ENCODE measurements around the gene RTEL1.

The RTEL1 gene

GRCh38 chr20:63708301-63709148 lies 50.4 kb downstream of the RTEL1 start:
- Histone ChIP-seq H3K36me3 (ENCODE audit: control insufficient read depth, insufficient read depth, low read length) (no peaks in the 10 kb centered on the region), H3K27me3 (ENCODE audit: control insufficient read depth, insufficient read depth, low read length) (no peaks in the 10 kb centered on the region), H3K4me1 (peaks cover 9% of the 10 kb centered on the region), H3K9me3 (ENCODE audit: control insufficient read depth, low read length) (no peaks in the 10 kb centered on the region), H3K4me2 (ENCODE audit: low read length) (peak overlapping the region; percentile 96), H3K9ac (no peak overlapping the region), H3K4me3 (ENCODE audit: low read depth, low read length) (peak overlapping the region; percentile 84), H2AFZ (no peak overlapping the region), H3K79me2 (peaks cover 37% of the 10 kb centered on the region), H3K27ac (peak overlapping the region; percentile 2)
- no peak for TF ChIP-seq CTCF (IDR thresholded peaks at IDR 0.05)

GRCh38 chr20:63709149-63709527 lies 51.0 kb downstream of the RTEL1 start:
- peak overlapping the region; percentile 96 for H3K4me2 ChIP-seq (ENCODE audit: low read length)
- H3K36me3 ChIP-seq (ENCODE audit: control insufficient read depth, insufficient read depth, low read length): no peaks in the 10 kb centered on the region
- H3K4me3 ChIP-seq (ENCODE audit: low read depth, low read length): peak overlapping the region; percentile 84
- H3K4me1 ChIP-seq: peaks cover 9% of the 10 kb centered on the region
- H3K27me3 ChIP-seq (ENCODE audit: control insufficient read depth, insufficient read depth, low read length): no peaks in the 10 kb centered on the region
- H2AFZ ChIP-seq: no peak overlapping the region
- H3K79me2 ChIP-seq: peaks cover 37% of the 10 kb centered on the region
- TF ChIP-seq CTCF (IDR thresholded peaks at IDR 0.05): no peak
- H3K9ac ChIP-seq: no peak overlapping the region
- no peaks in the 10 kb centered on the region for H3K9me3 ChIP-seq (ENCODE audit: control insufficient read depth, low read length)
- H3K27ac ChIP-seq: no peak overlapping the region

GRCh38 chr20:63711085-63711645 lies 53.1 kb downstream of the RTEL1 start:
- no peak overlapping the region for H3K4me3 ChIP-seq (ENCODE audit: low read depth, low read length)
- H2AFZ ChIP-seq: no peak overlapping the region
- no peak overlapping the region for H3K4me2 ChIP-seq (ENCODE audit: low read length)
- no peak for TF ChIP-seq CTCF (IDR thresholded peaks at IDR 0.05)
- no peaks in the 10 kb centered on the region for H3K36me3 ChIP-seq (ENCODE audit: control insufficient read depth, insufficient read depth, low read length)
- no peak overlapping the region for H3K27ac ChIP-seq
- no peaks in the 10 kb centered on the region for H3K27me3 ChIP-seq (ENCODE audit: control insufficient read depth, insufficient read depth, low read length)
- peaks cover 46% of the 10 kb centered on the region for H3K79me2 ChIP-seq
- H3K9me3 ChIP-seq (ENCODE audit: control insufficient read depth, low read length): no peaks in the 10 kb centered on the region
- H3K9ac ChIP-seq: no peak overlapping the region
- H3K4me1 ChIP-seq: peaks cover 9% of the 10 kb centered on the region

GRCh38 chr20:63712191-63712590 lies 54.1 kb downstream of the RTEL1 start:
- H3K27me3 ChIP-seq (ENCODE audit: control insufficient read depth, insufficient read depth, low read length): no peaks in the 10 kb centered on the region
- H3K27ac ChIP-seq: no peak overlapping the region
- H3K36me3 ChIP-seq (ENCODE audit: control insufficient read depth, insufficient read depth, low read length): no peaks in the 10 kb centered on the region
- H3K79me2 ChIP-seq: peaks cover 39% of the 10 kb centered on the region
- peaks cover 3% of the 10 kb centered on the region for H3K4me1 ChIP-seq
- no peak overlapping the region for H3K9ac ChIP-seq
- H3K4me3 ChIP-seq (ENCODE audit: low read depth, low read length): no peak overlapping the region
- H3K4me2 ChIP-seq (ENCODE audit: low read length): no peak overlapping the region
- TF ChIP-seq CTCF (IDR thresholded peaks at IDR 0.05): no peak
- no peak overlapping the region for H2AFZ ChIP-seq
- H3K9me3 ChIP-seq (ENCODE audit: control insufficient read depth, low read length): no peaks in the 10 kb centered on the region
